Measurements from ENCODE around the gene FSTL1. TPM values are rescaled to one million over a fixed set of nuclear protein-coding genes. Genes with fewer than 3 reads are reported as not detected.

The FSTL1 gene
- total RNA-seq, 4 donors from 2014 or later: 9.4 to 258 (median 70.7) TPM

DNA sequence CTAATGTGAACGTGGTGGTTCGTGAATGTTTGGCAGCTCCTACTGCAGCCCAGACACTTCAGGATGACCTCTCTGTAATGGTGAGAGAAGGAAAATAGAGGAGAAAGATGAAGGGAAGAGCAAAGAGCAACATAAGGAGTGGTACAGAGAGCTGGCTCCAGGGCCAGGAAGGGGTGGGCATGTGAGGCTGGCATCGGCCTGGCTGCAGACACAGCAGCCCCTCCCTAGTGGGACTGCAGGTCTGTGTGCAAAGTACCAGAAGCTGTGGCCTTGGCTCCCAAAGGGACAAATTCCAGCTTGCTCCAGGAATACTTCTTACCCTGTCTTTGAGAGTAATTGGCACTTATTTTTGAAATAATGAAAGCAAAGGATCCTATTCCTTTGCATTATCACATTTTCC, 10.0 kb downstream of the FSTL1 start:
- WGBS, 2 donors: 62 to 71% methylated on average over 3 of the region's 3 CpGs
- Histone ChIP-seq H3K27me3 (no peaks in the 10 kb centered on the region), H3K4me1 (peaks cover 0 to 85% (median 37%) of the 10 kb centered on the region in 3 donors), H3K36me3 (no peaks in the 10 kb centered on the region), H3K27ac (no peak overlapping the region), H3K9me3 (no peaks in the 10 kb centered on the region), H3K4me3 (no peak overlapping the region)
- intact Hi-C loops (cut with DNase I): no loop called here
- no peak for DNase-seq
- TF ChIP-seq, protein P1, sequence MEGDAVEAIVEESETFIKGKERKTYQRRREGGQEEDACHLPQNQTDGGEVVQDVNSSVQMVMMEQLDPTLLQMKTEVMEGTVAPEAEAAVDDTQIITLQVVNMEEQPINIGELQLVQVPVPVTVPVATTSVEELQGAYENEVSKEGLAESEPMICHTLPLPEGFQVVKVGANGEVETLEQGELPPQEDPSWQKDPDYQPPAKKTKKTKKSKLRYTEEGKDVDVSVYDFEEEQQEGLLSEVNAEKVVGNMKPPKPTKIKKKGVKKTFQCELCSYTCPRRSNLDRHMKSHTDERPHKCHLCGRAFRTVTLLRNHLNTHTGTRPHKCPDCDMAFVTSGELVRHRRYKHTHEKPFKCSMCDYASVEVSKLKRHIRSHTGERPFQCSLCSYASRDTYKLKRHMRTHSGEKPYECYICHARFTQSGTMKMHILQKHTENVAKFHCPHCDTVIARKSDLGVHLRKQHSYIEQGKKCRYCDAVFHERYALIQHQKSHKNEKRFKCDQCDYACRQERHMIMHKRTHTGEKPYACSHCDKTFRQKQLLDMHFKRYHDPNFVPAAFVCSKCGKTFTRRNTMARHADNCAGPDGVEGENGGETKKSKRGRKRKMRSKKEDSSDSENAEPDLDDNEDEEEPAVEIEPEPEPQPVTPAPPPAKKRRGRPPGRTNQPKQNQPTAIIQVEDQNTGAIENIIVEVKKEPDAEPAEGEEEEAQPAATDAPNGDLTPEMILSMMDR (IDR thresholded peaks at IDR 0.05): no peak

DNA sequence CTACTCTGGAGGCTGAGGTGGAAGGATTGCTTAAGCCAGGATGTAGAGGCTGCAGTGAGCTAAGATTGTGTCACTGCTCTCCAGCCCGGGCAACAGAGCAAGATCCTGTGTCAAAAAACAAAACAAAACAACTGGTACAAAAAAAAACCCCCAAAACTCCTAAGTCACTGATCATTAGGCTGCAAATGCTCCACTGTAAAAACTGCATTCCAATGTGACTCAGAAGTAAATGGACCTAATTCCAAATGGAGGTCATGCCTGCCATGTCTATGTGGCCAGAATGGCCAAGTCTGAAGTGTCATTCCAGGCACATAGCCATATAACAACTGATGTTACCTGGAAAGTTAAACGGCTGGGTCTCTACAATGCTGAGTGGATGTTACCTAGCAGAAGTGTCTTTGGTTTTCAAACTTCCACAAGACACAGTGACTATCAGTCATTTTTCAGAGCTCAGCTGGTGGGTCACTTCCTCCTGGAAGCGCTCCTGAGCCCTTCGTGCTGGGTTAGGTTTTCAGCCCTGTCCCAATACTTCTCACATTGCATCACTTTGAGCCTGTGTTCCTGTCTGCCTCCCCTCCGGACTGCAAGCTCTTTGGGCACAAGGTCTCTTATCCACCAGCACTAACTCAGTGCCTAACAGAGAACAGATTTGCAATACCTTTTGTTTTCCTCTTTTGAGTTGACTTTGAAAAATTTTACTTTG, 10.6 kb downstream of the FSTL1 start:
- H3K4me3 ChIP-seq: no peak overlapping the region
- H3K9me3 ChIP-seq: no peaks in the 10 kb centered on the region
- H3K4me1 ChIP-seq: peaks cover 4 to 85% (median 40%) of the 10 kb centered on the region in 3 donors
- no peaks in the 10 kb centered on the region for H3K27me3 ChIP-seq
- WGBS, 2 donors: 54 to 64% methylated on average over 5 of the region's 5 CpGs
- intact Hi-C loops (cut with DNase I): no loop called here
- H3K36me3 ChIP-seq: no peaks in the 10 kb centered on the region
- H3K27ac ChIP-seq: peak overlapping the region; percentile 40 to 70 (median 56)
- no peak for DNase-seq
- TF ChIP-seq POLR2A (IDR thresholded peaks at IDR 0.05): no peak
- TF ChIP-seq, protein P1 (IDR thresholded peaks at IDR 0.05): no peak

DNA sequence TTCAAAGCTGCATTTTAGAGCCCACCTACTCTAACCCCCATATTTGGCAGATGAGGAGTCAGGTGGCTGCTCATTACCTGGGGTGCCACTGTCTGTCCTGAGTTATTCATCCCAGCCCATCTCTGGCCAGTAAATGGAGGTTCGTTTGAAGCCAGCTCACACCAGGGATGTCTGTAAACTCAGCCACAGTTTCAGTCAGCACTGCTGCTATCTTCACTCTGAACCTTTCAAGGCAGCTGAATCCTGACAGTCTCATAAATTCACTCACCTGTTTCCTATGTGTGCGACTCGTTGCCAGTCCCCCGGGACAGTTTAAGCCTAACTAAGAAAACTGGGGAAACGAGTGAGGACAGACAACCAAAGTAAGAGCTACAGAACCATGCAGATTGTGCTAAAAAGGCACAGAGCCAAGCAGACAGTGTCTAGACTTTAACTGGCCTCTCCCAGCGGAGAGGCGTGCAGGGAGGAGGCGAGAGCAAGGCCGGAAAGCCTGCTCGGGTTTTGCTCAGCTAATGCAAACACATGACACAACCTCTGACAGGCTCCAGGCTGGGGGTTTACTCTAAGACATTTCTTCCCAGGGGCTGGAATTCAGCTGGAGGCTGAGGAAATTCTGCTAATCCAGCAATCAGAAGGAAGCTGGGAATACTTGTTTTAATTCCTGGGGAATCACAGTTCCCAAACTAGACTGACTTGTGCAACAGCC, 12.0 kb downstream of the FSTL1 start:
- Histone ChIP-seq H3K9me3 (no peaks in the 10 kb centered on the region), H3K36me3 (no peaks in the 10 kb centered on the region), H3K27ac (peak overlapping the region; percentile 40 to 70 (median 56)), H3K27me3 (no peaks in the 10 kb centered on the region), H3K4me3 (peak overlapping the region in 1 of 4 donors; percentile 9), H3K4me1 (peaks cover 4 to 83% (median 39%) of the 10 kb centered on the region in 3 donors)
- TF ChIP-seq POLR2A (IDR thresholded peaks at IDR 0.05): no peak
- TF ChIP-seq, protein P1 (IDR thresholded peaks at IDR 0.05): no peak
- WGBS, 2 donors: 41 to 51% methylated on average over 3 to 10 of the region's 10 CpGs
- peak; percentile 3 for DNase-seq
- intact Hi-C loops (cut with DNase I): no loop called here

DNA sequence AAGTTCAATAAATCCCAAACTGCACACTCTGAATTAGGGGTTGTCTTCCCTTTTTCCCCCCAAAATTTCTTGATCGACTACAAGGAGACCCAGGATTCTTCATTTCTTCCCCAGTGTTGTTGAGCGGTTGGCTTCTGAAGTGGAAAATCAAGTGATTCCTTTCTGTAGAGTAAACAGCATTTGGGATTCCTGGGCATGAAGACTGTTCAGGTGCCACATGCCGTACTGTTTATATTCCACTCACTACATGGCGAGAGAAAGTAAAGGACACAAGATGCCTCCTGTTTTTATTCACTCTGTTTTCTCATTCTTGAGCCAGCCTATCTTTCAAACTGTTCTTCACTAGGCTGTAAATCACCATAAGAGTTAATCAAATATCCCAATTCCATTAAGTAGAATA, 12.6 kb downstream of the FSTL1 start:
- H3K36me3 ChIP-seq: no peaks in the 10 kb centered on the region
- no peak for DNase-seq
- H3K9me3 ChIP-seq: no peaks in the 10 kb centered on the region
- H3K4me1 ChIP-seq: peaks cover 4 to 86% (median 34%) of the 10 kb centered on the region in 3 donors
- no peak overlapping the region for H3K4me3 ChIP-seq
- H3K27me3 ChIP-seq: no peaks in the 10 kb centered on the region
- WGBS, 2 donors: 72 to 88% methylated on average over 4 of the region's 4 CpGs
- peak overlapping the region in 3 of 4 donors; percentile 54 to 70 (median 57) for H3K27ac ChIP-seq
- intact Hi-C loops (cut with DNase I): no loop called here
- TF ChIP-seq POLR2A (IDR thresholded peaks at IDR 0.05): no peak
- TF ChIP-seq, protein P1 (IDR thresholded peaks at IDR 0.05): no peak

DNA sequence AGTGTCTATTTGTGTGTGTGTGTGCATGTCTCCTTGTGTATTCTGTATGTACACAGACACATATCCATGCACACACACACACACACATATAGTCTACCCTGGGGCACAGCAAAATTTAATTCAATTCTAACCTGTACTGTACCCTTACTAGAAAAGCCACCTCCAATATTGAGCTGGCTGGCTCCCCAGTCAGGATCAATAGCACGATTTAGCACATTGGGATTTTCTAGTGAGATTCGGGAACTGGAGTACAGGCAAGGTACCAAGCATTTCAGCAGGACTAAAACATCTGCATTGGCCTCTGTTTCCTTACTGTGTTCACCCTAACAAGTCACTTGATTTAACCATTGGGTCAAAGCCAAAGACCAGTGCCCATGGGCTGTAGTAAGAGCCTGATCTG, 13.2 kb downstream of the FSTL1 start:
- Histone ChIP-seq H3K27ac (peak overlapping the region in 1 of 4 donors; percentile 70), H3K4me3 (no peak overlapping the region), H3K27me3 (no peaks in the 10 kb centered on the region), H3K9me3 (no peaks in the 10 kb centered on the region), H3K4me1 (peaks cover 4 to 92% (median 37%) of the 10 kb centered on the region in 3 donors), H3K36me3 (no peaks in the 10 kb centered on the region)
- WGBS, 2 donors: 56 to 100% methylated on average over 2 of the region's 2 CpGs
- no peak for DNase-seq
- TF ChIP-seq POLR2A (IDR thresholded peaks at IDR 0.05): no peak
- TF ChIP-seq, protein P1 (IDR thresholded peaks at IDR 0.05): no peak
- intact Hi-C loops (cut with DNase I): no loop called here
